Bone marrow (tissue), 2 donors: ENCODE results near the gene PEPD.

ENCODE experiments used
- DNase-seq, 2 donors: peaks; one replicate each; lab custom pipeline; 2025; lab: John Stamatoyannopoulos, UW

The PEPD gene

GRCh38 chr19:33395561-33396550, 125.7 kb downstream of the PEPD start:
- no peak for DNase-seq

GRCh38 chr19:33394723-33395560, 126.6 kb downstream of the PEPD start:
- no peak for DNase-seq

GRCh38 chr19:33394006-33394722, 127.4 kb downstream of the PEPD start:
- DNase-seq: peak in 1 of 2 donors; percentile 51

GRCh38 chr19:33393286-33394005, 128.1 kb downstream of the PEPD start:
- DNase-seq: no peak

- no peak for DNase-seq
These were observed 129.0 kb downstream of the PEPD start for GRCh38 chr19:33392341-33393285.

GRCh38 chr19:33391631-33392249, 129.9 kb downstream of the PEPD start:
- DNase-seq: no peak

- no peak for DNase-seq
These were observed 130.5 kb downstream of the PEPD start for GRCh38 chr19:33390908-33391630.

- no peak for DNase-seq
These were observed 131.3 kb downstream of the PEPD start for GRCh38 chr19:33390101-33390907.

GRCh38 chr19:33389421-33390100, 132.0 kb downstream of the PEPD start:
- no peak for DNase-seq

- DNase-seq: no peak
These were observed 132.7 kb downstream of the PEPD start for GRCh38 chr19:33388725-33389420.

- DNase-seq: no peak
These were observed 133.3 kb downstream of the PEPD start for GRCh38 chr19:33388231-33388724.

- DNase-seq: no peak
These were observed 134.0 kb downstream of the PEPD start for GRCh38 chr19:33387351-33388230.

GRCh38 chr19:33386361-33386858, 135.2 kb downstream of the PEPD start:
- DNase-seq: no peak

- DNase-seq: no peak
These were observed 135.6 kb downstream of the PEPD start for GRCh38 chr19:33385956-33386355.

GRCh38 chr19:33384983-33385382, 136.6 kb downstream of the PEPD start:
- DNase-seq: no peak
